HG02610 (cell line): ENCODE results near the gene UIMC1.
A peak's percentile ranks its signal among the peaks of the same experiment; 100 is the strongest.

Experiments
- ATAC-seq: cut with Tn5 transposase; IDR thresholded peaks from one replicate; pipeline ENCODE4 v1.9.1; 2021; ENCODE audit warnings: mild to moderate bottlenecking, moderate library complexity; ENCODE audit not compliant: unreplicated experiment

Gene UIMC1

GRCh38 chr5:176906126-176906525, 100.5 kb downstream of the UIMC1 start:
- no peak for ATAC-seq

GRCh38 chr5:176904276-176904675, 102.3 kb downstream of the UIMC1 start:
- no peak for ATAC-seq

- no peak for ATAC-seq
Measured at GRCh38 chr5:176902911-176903664, 103.5 kb downstream of the UIMC1 start.

GRCh38 chr5:176902102-176902814, 104.3 kb downstream of the UIMC1 start:
- peak; percentile 6 for ATAC-seq

GRCh38 chr5:176901260-176902101, 105.1 kb downstream of the UIMC1 start:
- peak; percentile 72 for ATAC-seq

GRCh38 chr5:176900780-176901204, 105.8 kb downstream of the UIMC1 start:
- ATAC-seq, result no peak

- ATAC-seq, result no peak
Measured at GRCh38 chr5:176899946-176900779, 106.4 kb downstream of the UIMC1 start.

GRCh38 chr5:176899296-176899891, 107.2 kb downstream of the UIMC1 start, which contains the start of gene HK3:
HK3 (minus strand) TSS chr5:176899346; CDS start chr5:176896159, 3,187 bp downstream.
- no peak for ATAC-seq

- ATAC-seq, result no peak
Measured at GRCh38 chr5:176897263-176897662, 109.3 kb downstream of the UIMC1 start.

GRCh38 chr5:176895831-176896230, 110.7 kb downstream of the UIMC1 start:
- no peak for ATAC-seq

GRCh38 chr5:176894298-176894697, 112.3 kb downstream of the UIMC1 start:
- no peak for ATAC-seq

GRCh38 chr5:176892663-176893062, 113.9 kb downstream of the UIMC1 start:
- ATAC-seq, result no peak

GRCh38 chr5:176891331-176891958, 115.1 kb downstream of the UIMC1 start:
- ATAC-seq, result no peak

- no peak for ATAC-seq
Measured at GRCh38 chr5:176890455-176891330, 115.9 kb downstream of the UIMC1 start.

- no peak for ATAC-seq
Measured at GRCh38 chr5:176889321-176890280, 117.0 kb downstream of the UIMC1 start.

- no peak for ATAC-seq
Measured at GRCh38 chr5:176888865-176889165, 117.8 kb downstream of the UIMC1 start.

- no peak for ATAC-seq
Measured at GRCh38 chr5:176888016-176888864, 118.3 kb downstream of the UIMC1 start.
